Sigmoid colon (tissue), 7 donors: Measurements from ENCODE around the gene LAPTM5. TPM values are rescaled to one million over a fixed set of nuclear protein-coding genes. Genes with fewer than 3 reads are reported as not detected.
A peak's percentile ranks its signal among the peaks of the same experiment; 100 is the strongest.

ENCODE experiments used
- DNase-seq: peaks from one replicate; pipeline ENCODE4 v3.0.0-alpha.2; 2019
- H3K27ac ChIP-seq, 4 donors: fragments of 200-600 bp; sonication (generic); one replicate each; pipeline ENCODE4 v1.5.1; 2016 to 2019; ENCODE audit warnings: mild to moderate bottlenecking in 1 of 4
- H3K27me3 ChIP-seq, 3 donors: fragments of 200-600 bp; sonication (generic); one replicate each; pipeline ENCODE4 v1.5.1; 2019; ENCODE audit warnings: mild to moderate bottlenecking in 1 of 3
- H3K36me3 ChIP-seq, 4 donors: fragments of 200-600 bp; sonication (generic); one replicate each; pipeline ENCODE4 v1.5.1; 2016 to 2019
- H3K4me1 ChIP-seq, 4 donors: fragments of 200-600 bp; sonication (generic); one replicate each; pipeline ENCODE4 v1.5.1; 2017 to 2019
- H3K4me3 ChIP-seq, 4 donors: fragments of 200-600 bp; sonication (generic); one replicate each; pipeline ENCODE4 v1.5.1; 2017 to 2019; ENCODE audit warnings: mild to moderate bottlenecking in 2 of 4, moderate library complexity in 1 of 4
- H3K9me3 ChIP-seq, 4 donors: fragments of 200-600 bp in 3 of 4; sonication (generic) in 3 of 4; one replicate each; pipeline versions ENCODE4 v1.5.1 to v1.6.1; 2013 to 2019
- EP300 ChIP-seq, 4 donors: sonication (generic); formaldehyde crosslinking; IDR thresholded peaks; one replicate each; pipeline ENCODE4 v1.6.1; 2017; ENCODE audit warnings: antibody characterized with exemption in 4 of 4
- POLR2A ChIP-seq, 2 donors: fragments of 450-650 bp; IDR thresholded peaks; one replicate each; pipeline ENCODE4 v1.6.1; 2016; ENCODE audit warnings: antibody characterized with exemption in 2 of 2, mild to moderate bottlenecking in 2 of 2, moderate library complexity in 2 of 2
- POLR2AphosphoS5 ChIP-seq, 4 donors: sonication (generic); formaldehyde crosslinking; IDR thresholded peaks; one replicate each; pipeline ENCODE4 v1.6.1; 2017; ENCODE audit warnings: antibody characterized with exemption in 4 of 4
- WGBS, 2 donors: extraction: QIAGEN DNeasy Blood & Tissue Kit; methylation state at CpG; one replicate each; pipeline ENCODE4 v1.1.7; 2013; 5-methylcytosine and 5-hydroxymethylcytosine counted together
- intact Hi-C: fragments of 100-400 bp; cut with DNase I; formaldehyde crosslinking; loops from one replicate; pipeline ENCODE4 v1.15.1; 2023
- polyA plus RNA-seq, 3 donors: library from polyadenylated mRNA; stranded (reverse); fragments of 200-250 nt; gene quantifications; one replicate each; pipeline ENCODE4 v1.2.3, GENCODE V29; 2013
- total RNA-seq, 4 donors: library from RNA; depleted of rRNA; stranded (reverse); fragments of >200 nt; gene quantifications; one replicate each; pipeline ENCODE4 v1.1.0, GENCODE V29; 2016
- TF ChIP-seq, protein P1 (sequence below), 4 experiments: fragments of 450-650 bp in 3 of 4; fragments of 200-600 bp in 1 of 4; IDR thresholded peaks; one replicate each; pipeline ENCODE4 v1.5.1; 2016 to 2019; ENCODE audit warnings: antibody characterized with exemption in 4 of 4, mild to moderate bottlenecking in 3 of 4, moderate library complexity in 2 of 4
- donor health status: healthy with polysubstance abuse.
- donor health status: Bipolar disorder and iron deficiency.
- donor health status: healthy.

LAPTM5 gene
- total and polyA plus RNA-seq, 7 donors = 30.2 to 219 (median 47.4) TPM

DNA sequence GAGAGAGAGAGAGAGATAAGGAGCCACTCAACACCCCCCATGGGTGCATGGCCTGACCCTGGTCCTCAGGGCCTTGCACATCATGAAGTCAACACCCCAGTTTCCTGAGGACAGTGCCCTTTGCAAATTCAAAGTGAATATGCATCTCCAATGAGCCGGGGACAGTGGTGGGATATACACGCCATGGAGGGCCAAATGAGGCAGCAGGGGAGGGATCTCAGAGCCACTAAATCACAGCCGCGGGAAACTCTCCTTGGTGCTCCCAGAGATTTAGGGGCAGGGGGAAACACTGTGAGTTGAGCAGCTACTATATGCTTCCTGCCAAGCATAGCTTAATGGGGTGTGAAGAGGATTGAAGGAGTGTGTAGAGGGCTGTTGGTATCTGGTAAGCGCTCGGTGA is 69.7 kb downstream of the LAPTM5 start:
- TF ChIP-seq EP300 (IDR thresholded peaks at IDR 0.05) = no peak
- TF ChIP-seq, protein P1, sequence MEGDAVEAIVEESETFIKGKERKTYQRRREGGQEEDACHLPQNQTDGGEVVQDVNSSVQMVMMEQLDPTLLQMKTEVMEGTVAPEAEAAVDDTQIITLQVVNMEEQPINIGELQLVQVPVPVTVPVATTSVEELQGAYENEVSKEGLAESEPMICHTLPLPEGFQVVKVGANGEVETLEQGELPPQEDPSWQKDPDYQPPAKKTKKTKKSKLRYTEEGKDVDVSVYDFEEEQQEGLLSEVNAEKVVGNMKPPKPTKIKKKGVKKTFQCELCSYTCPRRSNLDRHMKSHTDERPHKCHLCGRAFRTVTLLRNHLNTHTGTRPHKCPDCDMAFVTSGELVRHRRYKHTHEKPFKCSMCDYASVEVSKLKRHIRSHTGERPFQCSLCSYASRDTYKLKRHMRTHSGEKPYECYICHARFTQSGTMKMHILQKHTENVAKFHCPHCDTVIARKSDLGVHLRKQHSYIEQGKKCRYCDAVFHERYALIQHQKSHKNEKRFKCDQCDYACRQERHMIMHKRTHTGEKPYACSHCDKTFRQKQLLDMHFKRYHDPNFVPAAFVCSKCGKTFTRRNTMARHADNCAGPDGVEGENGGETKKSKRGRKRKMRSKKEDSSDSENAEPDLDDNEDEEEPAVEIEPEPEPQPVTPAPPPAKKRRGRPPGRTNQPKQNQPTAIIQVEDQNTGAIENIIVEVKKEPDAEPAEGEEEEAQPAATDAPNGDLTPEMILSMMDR (IDR thresholded peaks at IDR 0.05) = no peak
- TF ChIP-seq POLR2A (IDR thresholded peaks at IDR 0.05) = no peak
- no peak overlapping the region for H3K4me3 ChIP-seq
- H3K27ac ChIP-seq = no peak overlapping the region
- DNase-seq = peak; percentile 14
- 93 to 95% methylated on average over 6 of the region's 6 CpGs for WGBS, 2 donors
- no peaks in the 10 kb centered on the region for H3K36me3 ChIP-seq
- H3K27me3 ChIP-seq = peaks cover 13 to 32% (median 24%) of the 10 kb centered on the region in 3 donors
- peaks cover 0 to 13% (median 5%) of the 10 kb centered on the region in 4 donors for H3K4me1 ChIP-seq
- intact Hi-C loops = no loop called here
- H3K9me3 ChIP-seq = no peaks in the 10 kb centered on the region

DNA sequence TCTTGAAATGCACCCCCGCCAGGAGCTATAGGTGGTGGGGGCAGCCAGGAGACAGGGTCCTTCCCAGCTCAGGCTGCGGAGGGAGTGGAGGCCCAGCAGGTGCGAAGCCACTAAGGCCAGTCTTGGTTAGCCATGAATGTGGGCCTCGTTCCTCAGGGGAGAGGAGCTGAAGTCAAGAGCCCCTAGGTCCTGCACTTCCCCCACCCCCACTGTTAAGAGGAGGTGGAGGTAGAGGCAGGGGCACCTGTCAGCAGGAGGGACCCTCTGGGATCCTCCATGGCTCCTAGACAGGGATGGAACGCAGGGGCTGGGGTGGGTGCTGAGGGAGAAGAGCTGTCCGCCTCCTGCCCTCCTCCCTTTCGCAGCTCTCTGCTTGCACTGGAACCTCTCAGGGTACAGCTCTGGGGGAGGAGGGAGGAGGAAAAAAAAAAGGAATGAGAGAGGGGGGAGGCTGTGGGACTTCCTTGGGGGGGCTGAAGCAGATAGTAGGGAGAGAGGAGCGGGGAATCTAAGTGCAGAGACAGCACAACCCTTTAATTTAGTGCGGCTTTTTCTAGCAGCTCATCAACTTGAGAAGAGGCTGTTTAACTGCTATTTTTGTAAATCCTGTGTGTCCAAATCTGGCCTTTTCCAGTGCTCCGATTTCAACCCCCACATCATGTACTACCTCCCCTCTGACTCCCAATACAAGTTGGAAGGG is 71.2 kb downstream of the LAPTM5 start:
- 64 to 78% methylated on average over 10 of the region's 10 CpGs for WGBS, 2 donors
- intact Hi-C loops = no loop called here
- H3K27me3 ChIP-seq = peaks cover 13 to 32% (median 24%) of the 10 kb centered on the region in 3 donors
- H3K4me3 ChIP-seq = no peak overlapping the region
- no peaks in the 10 kb centered on the region for H3K9me3 ChIP-seq
- H3K36me3 ChIP-seq = no peaks in the 10 kb centered on the region
- TF ChIP-seq POLR2A (IDR thresholded peaks at IDR 0.05) (no peak), POLR2AphosphoS5 (IDR thresholded peaks at IDR 0.05) (no peak), EP300 (IDR thresholded peaks at IDR 0.05) (no peak)
- TF ChIP-seq, protein P1 (IDR thresholded peaks at IDR 0.05) = no peak
- H3K4me1 ChIP-seq = peaks cover 0 to 22% (median 8%) of the 10 kb centered on the region in 4 donors
- DNase-seq = peak; percentile 64
- no peak overlapping the region for H3K27ac ChIP-seq

DNA sequence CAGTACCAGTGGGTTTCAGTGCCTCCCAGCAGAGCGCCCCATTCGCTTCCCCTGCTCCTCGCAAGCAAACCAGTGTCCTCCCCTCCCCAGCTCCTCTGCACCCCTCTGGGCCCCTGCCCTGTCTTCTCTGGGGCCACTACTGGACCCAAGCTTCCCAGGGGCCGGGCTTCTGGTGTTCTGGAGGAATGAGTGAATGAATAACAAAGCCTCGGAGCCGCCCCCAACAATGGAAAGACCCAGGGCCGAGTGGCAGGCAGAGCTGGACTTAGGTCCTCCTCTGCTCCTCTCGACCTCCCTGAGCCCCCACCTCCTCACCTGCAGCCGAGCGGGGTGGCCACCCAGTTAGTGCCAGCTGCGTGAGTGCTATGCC is 71.8 kb downstream of the LAPTM5 start:
- whole genome bisulfite sequencing, 2 donors = 27 to 38% methylated on average over 11 of the region's 11 CpGs
- H3K27ac ChIP-seq = peak overlapping the region in 1 of 4 donors; percentile 22
- peaks cover 13 to 32% (median 24%) of the 10 kb centered on the region in 3 donors for H3K27me3 ChIP-seq
- TF ChIP-seq, protein P1 (IDR thresholded peaks at IDR 0.05) = no peak
- no peak for TF ChIP-seq POLR2A (IDR thresholded peaks at IDR 0.05)
- TF ChIP-seq POLR2AphosphoS5 (IDR thresholded peaks at IDR 0.05) = no peak
- no peak for TF ChIP-seq EP300 (IDR thresholded peaks at IDR 0.05)
- H3K4me1 ChIP-seq = peaks cover 0 to 22% (median 13%) of the 10 kb centered on the region in 4 donors
- H3K36me3 ChIP-seq = no peaks in the 10 kb centered on the region
- peak; percentile 64 for DNase-seq
- H3K9me3 ChIP-seq = no peaks in the 10 kb centered on the region
- H3K4me3 ChIP-seq = no peak overlapping the region
- intact Hi-C loops = no loop called here

DNA sequence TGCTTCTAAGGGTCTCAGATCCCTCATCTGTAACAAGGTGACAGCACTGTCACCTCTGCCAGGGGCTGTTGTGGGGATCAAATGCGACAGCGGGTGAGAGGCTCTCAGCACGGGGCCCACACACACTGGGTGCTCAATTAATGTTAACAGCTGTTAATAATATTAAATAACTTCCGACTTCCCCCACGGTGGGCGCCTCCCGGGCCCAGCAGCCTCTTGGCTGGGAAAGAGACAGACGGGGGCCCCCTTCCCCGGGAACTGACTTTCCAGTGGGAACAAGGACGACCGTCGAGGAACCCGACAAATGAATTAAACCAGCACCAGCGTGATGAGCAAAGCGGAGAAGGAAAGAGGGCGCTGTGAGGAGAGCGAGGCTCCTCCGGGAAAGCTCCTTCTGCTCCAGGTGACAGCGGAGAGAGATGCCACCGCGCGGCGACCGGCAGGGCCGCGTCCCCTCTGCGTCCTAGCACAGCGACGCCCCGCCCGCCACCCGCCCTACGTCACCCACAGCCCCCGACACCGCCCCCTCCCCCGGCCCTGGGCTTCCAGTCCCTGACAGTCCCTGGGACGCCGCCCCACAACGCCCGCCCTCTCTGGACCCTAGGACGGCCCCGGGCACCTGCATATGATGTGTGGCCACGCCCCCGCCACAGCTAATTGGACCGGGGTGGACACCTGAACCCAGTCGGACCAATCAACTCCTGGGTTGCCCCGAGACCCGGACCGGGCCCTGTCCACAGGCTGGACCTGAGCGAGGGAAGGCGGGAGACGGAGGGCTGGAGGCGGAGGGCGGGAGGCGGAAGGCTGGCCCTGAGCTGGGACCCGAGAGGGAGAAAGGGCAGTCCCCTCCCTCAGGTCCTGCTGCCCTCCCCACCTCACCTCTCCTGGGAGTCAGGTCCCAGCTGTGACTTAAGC is 72.4 kb downstream of the LAPTM5 start:
- Histone ChIP-seq H3K36me3 (no peaks in the 10 kb centered on the region), H3K4me1 (peaks cover 0 to 29% (median 19%) of the 10 kb centered on the region in 4 donors), H3K4me3 (no peak overlapping the region), H3K27ac (peak overlapping the region in 1 of 4 donors; percentile 22), H3K9me3 (no peaks in the 10 kb centered on the region), H3K27me3 (peaks cover 13 to 32% (median 24%) of the 10 kb centered on the region in 3 donors)
- WGBS, 2 donors = 7 to 8% methylated on average over 56 of the region's 56 CpGs
- intact Hi-C loops = no loop called here
- DNase-seq = peak; percentile 68
- TF ChIP-seq, protein P1 (IDR thresholded peaks at IDR 0.05) = no peak
- no peak for TF ChIP-seq POLR2AphosphoS5 (IDR thresholded peaks at IDR 0.05)
- TF ChIP-seq POLR2A (IDR thresholded peaks at IDR 0.05) = no peak
- no peak for TF ChIP-seq EP300 (IDR thresholded peaks at IDR 0.05)
